ENCODE results near the gene SOX13.

DNA sequence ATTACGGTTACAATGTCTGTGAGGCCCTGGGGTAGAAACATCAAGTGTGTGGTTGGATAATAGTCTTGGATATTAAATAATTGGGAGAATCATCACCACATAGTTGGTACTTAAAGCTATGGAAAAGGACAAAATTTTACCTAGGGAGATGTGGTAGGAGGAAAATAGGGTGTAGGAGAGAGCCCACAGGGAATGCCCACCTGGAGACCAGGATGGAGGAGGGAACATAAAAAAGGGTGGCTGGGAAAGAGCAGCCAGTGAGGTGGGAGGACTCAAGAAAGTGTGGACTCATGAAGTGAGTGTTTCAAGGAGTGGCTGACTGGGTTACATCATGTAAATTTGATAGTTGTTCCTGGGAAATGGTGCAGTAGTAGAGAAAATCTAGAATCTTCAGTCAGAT, 3.0 kb upstream of the SOX13 start:
- no peak for TF ChIP-seq POLR2AphosphoS5 (IDR thresholded peaks at IDR 0.05; ENCODE audit: borderline replicate concordance, low read depth, low read length)
- no peak for TF ChIP-seq EZH2 (IDR thresholded peaks at IDR 0.05)
- TF ChIP-seq FOXP2 (optimal IDR thresholded peaks at IDR 0.05; ENCODE audit: control extremely low read depth, extremely low read length, insufficient read depth): no peak
